Muscle layer of colon (tissue), 2 donors: ENCODE measurements around the gene REPS1.

Experiments used
- H3K27ac ChIP-seq: one replicate; pipeline ENCODE4 v1.7.0; 2013; ENCODE audit warnings: low read depth, mild to moderate bottlenecking, low read length, moderate library complexity
- H3K27me3 ChIP-seq, 2 donors: one replicate each; pipeline ENCODE4 v1.7.0; 2013; ENCODE audit warnings: low read length in 2 of 2, mild to moderate bottlenecking in 2 of 2; ENCODE audit not compliant: insufficient read depth in 2 of 2, control insufficient read depth in 1 of 2
- H3K36me3 ChIP-seq: one replicate; pipeline ENCODE4 v1.7.0; 2013; ENCODE audit warnings: mild to moderate bottlenecking, low read length; ENCODE audit not compliant: insufficient read depth
- H3K4me1 ChIP-seq: one replicate; pipeline ENCODE4 v1.7.0; 2013; ENCODE audit warnings: mild to moderate bottlenecking, low read length; ENCODE audit not compliant: insufficient read depth
- H3K4me3 ChIP-seq, 2 donors: one replicate each; pipeline ENCODE4 v1.7.0; 2013; ENCODE audit warnings: low read length in 2 of 2, low read depth in 1 of 2, mild to moderate bottlenecking in 1 of 2, moderate library complexity in 1 of 2
- H3K9ac ChIP-seq: one replicate; pipeline ENCODE4 v1.7.0; 2013; ENCODE audit warnings: low read length
- H3K9me3 ChIP-seq: one replicate; pipeline ENCODE4 v1.7.0; 2013; ENCODE audit warnings: mild to moderate bottlenecking, low read length
- donor health status: abdominal sarcoma.
- donor health status: Adenocarcinoma of cecum.

REPS1 gene

GRCh38 chr6:139017227-139017626, 29.2 kb upstream of the REPS1 start:
- Histone ChIP-seq H3K9me3 (no peaks in the 10 kb centered on the region), H3K36me3 (no peaks in the 10 kb centered on the region), H3K9ac (no peak overlapping the region), H3K4me3 (no peak overlapping the region), H3K27me3 (no peaks in the 10 kb centered on the region), H3K27ac (no peak overlapping the region), H3K4me1 (peaks cover 16% of the 10 kb centered on the region)

GRCh38 chr6:139016337-139017213, 28.5 kb upstream of the REPS1 start:
- no peaks in the 10 kb centered on the region for H3K27me3 ChIP-seq
- H3K9me3 ChIP-seq, result no peaks in the 10 kb centered on the region
- H3K4me1 ChIP-seq, result peaks cover 16% of the 10 kb centered on the region
- H3K9ac ChIP-seq, result no peak overlapping the region
- no peak overlapping the region for H3K27ac ChIP-seq
- H3K4me3 ChIP-seq, result no peak overlapping the region
- H3K36me3 ChIP-seq, result no peaks in the 10 kb centered on the region

- Histone ChIP-seq H3K4me3 (no peak overlapping the region), H3K36me3 (no peaks in the 10 kb centered on the region), H3K9me3 (no peaks in the 10 kb centered on the region), H3K27me3 (no peaks in the 10 kb centered on the region), H3K27ac (no peak overlapping the region), H3K4me1 (peaks cover 16% of the 10 kb centered on the region), H3K9ac (no peak overlapping the region)
Measured at GRCh38 chr6:139014945-139015344, 26.9 kb upstream of the REPS1 start.

GRCh38 chr6:139013185-139013800, 25.2 kb upstream of the REPS1 start:
- H3K9me3 ChIP-seq, result no peaks in the 10 kb centered on the region

GRCh38 chr6:139011980-139012379, 23.9 kb upstream of the REPS1 start:
- Histone ChIP-seq H3K4me3 (no peak overlapping the region), H3K4me1 (peaks cover 9% of the 10 kb centered on the region), H3K27ac (no peak overlapping the region), H3K9me3 (no peaks in the 10 kb centered on the region), H3K27me3 (no peaks in the 10 kb centered on the region), H3K36me3 (no peaks in the 10 kb centered on the region), H3K9ac (no peak overlapping the region)

More at GRCh38 chr6:139013185-139013800, 25.2 kb upstream of the REPS1 start:
- Histone ChIP-seq H3K4me1 (peaks cover 16% of the 10 kb centered on the region), H3K9ac (no peak overlapping the region), H3K27ac (no peak overlapping the region), H3K36me3 (no peaks in the 10 kb centered on the region), H3K4me3 (no peak overlapping the region), H3K27me3 (no peaks in the 10 kb centered on the region)

GRCh38 chr6:139010674-139011073, 22.6 kb upstream of the REPS1 start:
- Histone ChIP-seq H3K36me3 (no peaks in the 10 kb centered on the region), H3K4me3 (no peak overlapping the region), H3K9ac (no peak overlapping the region), H3K27ac (no peak overlapping the region), H3K27me3 (no peaks in the 10 kb centered on the region), H3K9me3 (no peaks in the 10 kb centered on the region), H3K4me1 (no peaks in the 10 kb centered on the region)

- H3K27me3 ChIP-seq, result no peaks in the 10 kb centered on the region
- no peak overlapping the region for H3K27ac ChIP-seq
- H3K9me3 ChIP-seq, result no peaks in the 10 kb centered on the region
- H3K9ac ChIP-seq, result no peak overlapping the region
- H3K36me3 ChIP-seq, result no peaks in the 10 kb centered on the region
- no peaks in the 10 kb centered on the region for H3K4me1 ChIP-seq
- no peak overlapping the region for H3K4me3 ChIP-seq
Measured at GRCh38 chr6:139008117-139008516, 20.1 kb upstream of the REPS1 start.

- Histone ChIP-seq H3K27me3 (no peaks in the 10 kb centered on the region), H3K4me3 (no peak overlapping the region), H3K9me3 (no peaks in the 10 kb centered on the region), H3K27ac (no peak overlapping the region), H3K4me1 (no peaks in the 10 kb centered on the region), H3K36me3 (no peaks in the 10 kb centered on the region), H3K9ac (no peak overlapping the region)
Measured at GRCh38 chr6:139007428-139007827, 19.4 kb upstream of the REPS1 start.

GRCh38 chr6:139006477-139006876, 18.4 kb upstream of the REPS1 start:
- H3K27ac ChIP-seq, result no peak overlapping the region
- H3K27me3 ChIP-seq, result no peaks in the 10 kb centered on the region
- no peaks in the 10 kb centered on the region for H3K4me1 ChIP-seq
- no peak overlapping the region for H3K9ac ChIP-seq
- H3K4me3 ChIP-seq, result no peak overlapping the region
- no peaks in the 10 kb centered on the region for H3K9me3 ChIP-seq
- H3K36me3 ChIP-seq, result no peaks in the 10 kb centered on the region

- Histone ChIP-seq H3K9me3 (no peaks in the 10 kb centered on the region), H3K36me3 (no peaks in the 10 kb centered on the region), H3K27me3 (no peaks in the 10 kb centered on the region), H3K4me3 (no peak overlapping the region), H3K27ac (no peak overlapping the region), H3K9ac (no peak overlapping the region), H3K4me1 (no peaks in the 10 kb centered on the region)
Measured at GRCh38 chr6:139003751-139004150, 15.7 kb upstream of the REPS1 start.

GRCh38 chr6:138999949-139000725, 12.1 kb upstream of the REPS1 start:
- no peaks in the 10 kb centered on the region for H3K27me3 ChIP-seq
- H3K9ac ChIP-seq, result no peak overlapping the region
- no peaks in the 10 kb centered on the region for H3K36me3 ChIP-seq
- H3K4me3 ChIP-seq, result no peak overlapping the region
- no peak overlapping the region for H3K27ac ChIP-seq
- H3K4me1 ChIP-seq, result no peaks in the 10 kb centered on the region
- no peaks in the 10 kb centered on the region for H3K9me3 ChIP-seq
